D721Med (cell line): Measurements from ENCODE around the gene REP15.

ENCODE experiments used
- DNase-seq: peaks from one replicate; pipeline ENCODE4 v3.0.0; 2011; ENCODE audit warnings: low spot score; ENCODE audit not compliant: insufficient read length
- FAIRE-seq: peaks from 2 replicates; lab custom pipeline; 2011; peaks lifted over from hg19 to GRCh38; lab: Jason Lieb, UNC
- TF ChIP-seq, protein P1 (sequence below): IDR thresholded peaks from 2 replicates; pipeline ENCODE4 v1.5.1; 2012; ENCODE audit warnings: mild to moderate bottlenecking, control low read depth; ENCODE audit not compliant: insufficient read depth; ENCODE audit errors: missing control alignments

REP15 gene

DNA sequence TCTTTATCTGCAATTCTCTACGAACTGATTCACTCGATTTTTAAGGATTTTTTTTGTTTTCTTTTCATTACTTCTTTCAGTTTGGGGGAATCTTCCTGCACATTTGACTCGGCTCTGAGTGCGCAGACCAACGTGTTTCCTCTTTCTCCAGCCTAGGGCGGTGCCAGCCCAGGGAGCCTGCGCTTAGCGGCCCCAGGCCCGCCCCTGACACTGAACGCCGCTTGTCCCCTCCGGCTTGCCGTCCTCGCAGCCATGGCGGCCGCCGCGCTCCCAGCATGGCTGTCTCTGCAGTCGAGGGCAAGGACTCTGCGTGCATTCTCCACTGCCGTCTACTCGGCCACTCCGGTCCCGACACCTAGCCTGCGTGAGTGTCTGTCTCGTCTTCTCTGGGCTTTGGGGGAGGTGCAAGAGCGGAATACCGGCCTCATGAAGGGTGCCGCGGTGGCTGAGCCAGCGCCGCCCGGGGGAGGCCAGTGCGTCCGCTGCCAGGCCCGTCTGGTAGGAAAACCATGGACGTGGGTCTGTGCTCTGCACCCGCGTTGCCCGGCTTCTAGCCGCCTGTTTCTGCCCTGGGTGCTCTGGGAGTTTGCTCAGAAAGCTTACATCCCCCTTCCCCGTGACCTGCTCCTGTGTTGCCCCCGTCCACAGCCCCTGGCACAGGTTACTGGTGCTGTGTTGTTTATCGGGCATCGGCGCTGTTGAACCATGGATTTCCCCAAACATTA is 14.5 kb downstream of the REP15 start, which contains the start of gene MRPS35:
Gene MRPS35 (plus strand): TSS at position 241 of the 725 bp plus-strand sequence. CDS start 12 bp downstream, at position 253.
- DNase-seq = peak; percentile 20
- TF ChIP-seq, protein P1, sequence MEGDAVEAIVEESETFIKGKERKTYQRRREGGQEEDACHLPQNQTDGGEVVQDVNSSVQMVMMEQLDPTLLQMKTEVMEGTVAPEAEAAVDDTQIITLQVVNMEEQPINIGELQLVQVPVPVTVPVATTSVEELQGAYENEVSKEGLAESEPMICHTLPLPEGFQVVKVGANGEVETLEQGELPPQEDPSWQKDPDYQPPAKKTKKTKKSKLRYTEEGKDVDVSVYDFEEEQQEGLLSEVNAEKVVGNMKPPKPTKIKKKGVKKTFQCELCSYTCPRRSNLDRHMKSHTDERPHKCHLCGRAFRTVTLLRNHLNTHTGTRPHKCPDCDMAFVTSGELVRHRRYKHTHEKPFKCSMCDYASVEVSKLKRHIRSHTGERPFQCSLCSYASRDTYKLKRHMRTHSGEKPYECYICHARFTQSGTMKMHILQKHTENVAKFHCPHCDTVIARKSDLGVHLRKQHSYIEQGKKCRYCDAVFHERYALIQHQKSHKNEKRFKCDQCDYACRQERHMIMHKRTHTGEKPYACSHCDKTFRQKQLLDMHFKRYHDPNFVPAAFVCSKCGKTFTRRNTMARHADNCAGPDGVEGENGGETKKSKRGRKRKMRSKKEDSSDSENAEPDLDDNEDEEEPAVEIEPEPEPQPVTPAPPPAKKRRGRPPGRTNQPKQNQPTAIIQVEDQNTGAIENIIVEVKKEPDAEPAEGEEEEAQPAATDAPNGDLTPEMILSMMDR = no peak
- no peak for FAIRE-seq

DNA sequence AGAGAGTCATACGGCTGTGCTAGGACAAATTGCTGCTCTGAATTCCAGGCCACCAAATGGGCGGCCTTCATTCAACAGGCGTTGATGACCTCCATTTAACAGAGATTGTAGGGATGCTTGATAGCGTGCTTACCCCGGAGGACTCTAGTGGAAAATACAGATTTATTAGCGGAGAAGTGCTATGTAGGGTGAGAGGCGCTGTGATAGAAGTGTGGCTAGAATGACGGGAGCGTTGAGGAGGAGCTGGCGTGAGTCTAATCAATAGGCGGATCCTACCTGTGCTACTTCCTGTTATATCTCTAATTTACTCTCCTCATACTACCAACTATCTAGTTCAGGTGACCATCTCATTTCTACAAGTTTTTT is 15.1 kb downstream of the REP15 start:
- DNase-seq = no peak
- no peak for FAIRE-seq
- TF ChIP-seq, protein P1 = no peak

DNA sequence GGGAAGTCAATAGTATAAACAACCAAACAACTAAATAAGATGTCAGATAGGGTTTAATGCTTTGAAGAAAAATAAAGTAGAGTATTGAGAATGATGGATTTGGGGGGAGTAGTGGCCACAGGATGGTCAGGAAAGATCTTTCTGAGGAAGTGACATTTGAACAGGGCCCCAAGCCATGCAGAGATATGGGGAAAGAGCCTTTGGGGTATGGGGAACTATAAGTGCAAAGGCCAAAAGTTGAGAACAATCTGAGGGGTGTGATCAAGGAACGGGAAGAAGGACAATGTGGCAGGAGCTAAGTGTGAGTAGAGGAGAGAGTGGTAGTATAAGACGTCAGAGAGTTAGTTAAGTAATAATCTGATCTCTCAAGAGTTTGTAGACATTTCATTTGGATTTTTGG is 15.7 kb downstream of the REP15 start:
- DNase-seq = no peak
- TF ChIP-seq, protein P1 = no peak
- no peak for FAIRE-seq

DNA sequence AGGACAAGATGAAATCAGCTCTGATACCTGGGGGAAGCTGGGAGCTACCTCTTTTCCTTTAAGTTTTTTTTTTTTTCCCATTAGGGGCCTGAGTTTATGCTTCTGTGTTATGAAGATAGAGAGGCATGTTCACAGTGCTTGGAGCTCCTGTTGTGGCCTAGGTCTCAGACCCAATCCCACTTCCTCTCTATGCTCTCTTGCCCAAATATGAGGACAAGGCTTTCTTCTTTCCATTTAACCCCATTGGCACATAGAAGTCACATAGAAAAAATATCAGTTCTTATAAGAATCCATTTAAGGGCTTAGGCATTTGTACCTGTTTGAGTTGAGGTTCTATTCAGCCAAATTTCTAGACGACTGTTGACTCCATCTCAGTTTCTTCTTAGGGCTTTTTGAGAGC is 27.0 kb downstream of the REP15 start:
- TF ChIP-seq, protein P1 = no peak
- DNase-seq (no peak), FAIRE-seq (no peak)

DNA sequence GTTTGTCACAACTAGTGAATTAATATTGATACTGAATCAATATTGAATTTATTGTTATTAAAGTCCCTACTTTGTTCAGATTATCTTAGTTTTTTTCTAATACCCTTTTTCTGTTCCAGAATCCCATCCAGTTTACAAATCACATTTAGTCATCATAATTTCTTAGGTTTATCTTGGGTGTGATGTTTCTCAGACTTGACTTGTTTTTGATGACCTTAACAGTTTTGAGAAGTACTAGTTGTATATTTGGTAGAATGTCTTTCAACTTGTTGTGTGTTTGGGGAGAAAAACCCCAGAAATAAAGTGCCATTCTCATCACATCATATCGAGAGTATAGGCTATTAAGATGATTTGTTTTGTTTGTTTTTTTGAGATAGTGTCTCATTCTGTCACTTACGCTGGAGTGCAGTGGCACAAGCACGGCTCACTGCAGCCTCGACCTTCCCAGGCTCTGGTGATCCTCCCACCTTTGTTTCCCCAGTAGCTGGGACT is 33.9 kb downstream of the REP15 start:
- no peak for DNase-seq
- FAIRE-seq = no peak
- TF ChIP-seq, protein P1 = no peak

DNA sequence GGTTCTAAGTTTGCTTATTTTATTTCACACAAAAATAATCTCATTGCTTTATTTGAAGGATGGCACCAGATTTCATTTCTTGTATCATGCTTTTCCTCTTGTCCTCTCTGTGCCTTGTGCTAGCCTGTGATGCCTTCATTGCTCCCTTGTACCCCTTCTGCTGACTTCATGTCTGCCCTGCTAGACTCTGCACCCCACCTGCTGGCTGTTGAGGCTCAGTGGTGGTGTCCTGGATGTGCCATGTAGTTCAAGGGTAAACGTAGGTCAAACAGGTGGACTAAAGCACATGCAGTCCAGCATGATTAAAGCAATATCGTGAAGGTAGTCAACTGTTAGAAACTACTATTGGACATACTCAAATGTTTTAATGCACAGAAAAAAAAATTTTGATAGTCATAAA is 36.0 kb downstream of the REP15 start:
- DNase-seq (no peak), FAIRE-seq (no peak)
- TF ChIP-seq, protein P1 = no peak

DNA sequence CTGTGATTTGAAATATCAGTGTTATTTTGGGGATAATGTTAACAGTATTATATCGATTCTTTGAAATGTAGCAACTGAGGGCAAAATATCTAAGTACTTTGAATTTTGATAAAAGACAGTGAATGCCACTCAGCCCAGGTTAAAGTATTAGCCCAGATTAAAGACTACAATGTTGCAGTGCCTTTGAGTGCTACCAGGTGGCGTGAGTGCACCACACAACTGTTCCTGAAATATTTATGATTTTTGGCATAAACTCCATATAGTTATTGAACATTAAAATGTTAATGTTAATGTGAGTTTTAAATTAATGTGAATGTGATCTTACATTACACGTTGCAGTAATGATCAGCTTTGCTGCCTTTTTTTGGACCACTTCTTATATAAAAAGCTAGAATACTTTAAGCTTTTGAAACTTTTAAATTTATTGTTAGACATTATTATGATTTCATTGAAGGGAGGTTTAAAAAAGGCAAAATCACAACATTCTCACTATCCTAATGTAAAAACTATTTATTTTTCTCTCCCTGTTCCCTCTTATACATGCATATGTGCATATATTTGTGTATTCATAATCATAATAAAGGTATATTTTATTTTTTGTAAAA is 36.9 kb downstream of the REP15 start:
- DNase-seq (no peak), FAIRE-seq (peak; percentile 77)
- TF ChIP-seq, protein P1 = peak; percentile 84
